Measurements from ENCODE around the gene RFLNA.

DNA sequence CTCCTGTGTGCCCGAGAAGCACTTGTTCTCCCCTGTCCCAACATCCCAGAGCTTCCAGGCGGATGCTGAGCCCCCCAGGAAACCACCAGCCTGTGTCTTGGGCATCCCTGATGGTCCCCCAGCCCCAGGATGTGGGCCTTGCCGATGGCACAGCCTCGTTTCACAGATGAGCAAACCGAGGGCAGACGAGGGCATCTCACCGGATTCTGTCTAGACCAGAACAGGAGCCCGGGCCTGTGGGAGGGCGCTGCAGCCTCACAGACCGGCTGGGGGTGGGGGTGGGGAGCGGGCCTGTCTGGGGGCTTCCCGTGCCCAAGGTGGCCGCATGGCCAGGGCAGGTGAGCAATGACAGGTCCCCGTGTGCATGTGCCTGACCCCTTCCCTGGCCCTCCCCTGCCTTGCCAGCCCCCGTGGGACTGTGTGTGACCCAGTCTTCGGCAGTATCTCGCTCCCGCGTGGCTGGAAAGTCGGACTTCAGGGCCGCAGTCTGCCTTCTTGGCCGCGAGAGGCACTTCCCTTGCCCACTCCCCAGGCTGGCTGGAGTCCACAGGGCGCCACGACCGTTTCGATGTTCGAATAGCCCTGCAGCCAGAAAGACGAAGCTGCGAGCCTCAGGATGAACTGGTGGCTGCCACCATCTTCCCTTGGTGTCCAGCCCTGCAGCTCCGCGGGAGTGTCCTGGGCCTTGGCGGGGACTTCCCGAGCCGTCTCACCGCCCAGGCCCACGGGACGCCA is 8.9 kb downstream of the RFLNA start:
- TF ChIP-seq, protein P1, sequence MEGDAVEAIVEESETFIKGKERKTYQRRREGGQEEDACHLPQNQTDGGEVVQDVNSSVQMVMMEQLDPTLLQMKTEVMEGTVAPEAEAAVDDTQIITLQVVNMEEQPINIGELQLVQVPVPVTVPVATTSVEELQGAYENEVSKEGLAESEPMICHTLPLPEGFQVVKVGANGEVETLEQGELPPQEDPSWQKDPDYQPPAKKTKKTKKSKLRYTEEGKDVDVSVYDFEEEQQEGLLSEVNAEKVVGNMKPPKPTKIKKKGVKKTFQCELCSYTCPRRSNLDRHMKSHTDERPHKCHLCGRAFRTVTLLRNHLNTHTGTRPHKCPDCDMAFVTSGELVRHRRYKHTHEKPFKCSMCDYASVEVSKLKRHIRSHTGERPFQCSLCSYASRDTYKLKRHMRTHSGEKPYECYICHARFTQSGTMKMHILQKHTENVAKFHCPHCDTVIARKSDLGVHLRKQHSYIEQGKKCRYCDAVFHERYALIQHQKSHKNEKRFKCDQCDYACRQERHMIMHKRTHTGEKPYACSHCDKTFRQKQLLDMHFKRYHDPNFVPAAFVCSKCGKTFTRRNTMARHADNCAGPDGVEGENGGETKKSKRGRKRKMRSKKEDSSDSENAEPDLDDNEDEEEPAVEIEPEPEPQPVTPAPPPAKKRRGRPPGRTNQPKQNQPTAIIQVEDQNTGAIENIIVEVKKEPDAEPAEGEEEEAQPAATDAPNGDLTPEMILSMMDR (IDR thresholded peaks at IDR 0.05; ENCODE audit: low read length): no peak
- TF ChIP-seq EZH2 (IDR thresholded peaks at IDR 0.05; ENCODE audit: borderline replicate concordance, low read length): no peak
